SU-DHL-6 (cell line): ENCODE measurements around the gene PTDSS2.

Source experiments
- H2AFZ ChIP-seq: fragments of 200-600 bp; sonication (generic); 2 replicates; pipeline ENCODE4 v1.6.1; 2014; ENCODE audit warnings: low read depth, mild to moderate bottlenecking, moderate library complexity, mixed read lengths, antibody characterized with exemption, low read length; ENCODE audit not compliant: severe bottlenecking
- H3F3A ChIP-seq: fragments of 200-600 bp; shearing (Covaris generic); 2 replicates; pipeline ENCODE4 v1.6.0; 2016; ENCODE audit warnings: antibody characterized with exemption, mild to moderate bottlenecking; ENCODE audit not compliant: insufficient read depth
- H3K27ac ChIP-seq: fragments of 200-600 bp; sonication (generic); 2 replicates; pipeline ENCODE4 v1.5.1; 2016; ENCODE audit warnings: low read depth, mild to moderate bottlenecking, low read length, moderate library complexity, mixed read lengths
- H3K27me3 ChIP-seq: fragments of 200-600 bp; sonication (generic), shearing (Covaris generic); 2 replicates; pipeline ENCODE4 v1.6.0; 2014; ENCODE audit warnings: mild to moderate bottlenecking, low read length
- H3K36me3 ChIP-seq: fragments of 200-600 bp; sonication (generic); 2 replicates; pipeline ENCODE4 v1.6.1; 2014; ENCODE audit warnings: mild to moderate bottlenecking, low read length, mixed read lengths
- H3K4me2 ChIP-seq: fragments of 300-600, 200-600 bp; shearing (Covaris generic), sonication (generic); 2 replicates; pipeline ENCODE4 v1.6.0; 2014; ENCODE audit warnings: low read length, low read depth, mild to moderate bottlenecking; ENCODE audit not compliant: poor library complexity, severe bottlenecking
- H3K4me3 ChIP-seq: fragments of 200-600 bp; sonication (generic); 2 replicates; pipeline ENCODE4 v1.5.1; 2014; ENCODE audit warnings: antibody characterized with exemption, low read length, mild to moderate bottlenecking, mixed read lengths; ENCODE audit not compliant: insufficient read depth, poor library complexity, severe bottlenecking
- H3K79me2 ChIP-seq: fragments of 200-600 bp; sonication (generic); 2 replicates; pipeline ENCODE4 v1.6.1; 2014; ENCODE audit warnings: mild to moderate bottlenecking, low read length, moderate library complexity; ENCODE audit not compliant: insufficient read depth
- H3K9ac ChIP-seq: fragments of 200-600 bp; sonication (generic); 2 replicates; pipeline ENCODE4 v1.7.0; 2014; ENCODE audit warnings: mild to moderate bottlenecking, low read length
- H3K9me2 ChIP-seq: fragments of 200-600 bp; sonication (generic); replicated peaks from 2 replicates; pipeline ENCODE4 v1.6.1; 2014; ENCODE audit warnings: low read length; ENCODE audit not compliant: insufficient read depth
- H3K9me3 ChIP-seq: fragments of 200-600 bp; sonication (generic); 2 replicates; pipeline ENCODE4 v1.6.1; 2014; ENCODE audit warnings: low read length, mixed read lengths; ENCODE audit not compliant: insufficient read depth
- H4K20me1 ChIP-seq: fragments of 200-600 bp; sonication (generic); 2 replicates; pipeline ENCODE4 v1.6.1; 2014; ENCODE audit warnings: low read depth, mild to moderate bottlenecking, antibody characterized with exemption, low read length, moderate library complexity, mixed read lengths
- EZH2phosphoT487 ChIP-seq: fragments of 200-600 bp; sonication (generic), shearing (Covaris generic); conservative IDR thresholded peaks from 2 replicates; pipeline ENCODE4 v1.6.1; 2018; ENCODE audit warnings: mild to moderate bottlenecking, antibody characterized with exemption, low read length, moderate library complexity, mixed read lengths
- TF ChIP-seq, protein P1 (sequence below): fragments of 200-600 bp; sonication (generic); IDR thresholded peaks from one replicate; pipeline ENCODE4 v1.5.1; 2017; ENCODE audit warnings: antibody characterized with exemption, mild to moderate bottlenecking, low read length, moderate library complexity; ENCODE audit not compliant: insufficient read depth, poor library complexity, severe bottlenecking

Gene PTDSS2

GRCh38 chr11:537622-538430 lies 87.7 kb downstream of the PTDSS2 start:
- Histone ChIP-seq H3K36me3 (no peaks in the 10 kb centered on the region), H3K27me3 (no peaks in the 10 kb centered on the region), H3K4me3 (peak overlapping the region; percentile 29), H3K9me3 (no peaks in the 10 kb centered on the region), H3K9ac (peak overlapping the region; percentile 62), H4K20me1 (no peaks in the 10 kb centered on the region), H3F3A (peaks cover 11% of the 10 kb centered on the region), H3K4me2 (peak overlapping the region; percentile 73), H3K9me2 (no peaks in the 10 kb centered on the region), H3K79me2 (peaks cover 12% of the 10 kb centered on the region), H2AFZ (peak overlapping the region; percentile 15), H3K27ac (no peak overlapping the region)
- TF ChIP-seq, protein P1, sequence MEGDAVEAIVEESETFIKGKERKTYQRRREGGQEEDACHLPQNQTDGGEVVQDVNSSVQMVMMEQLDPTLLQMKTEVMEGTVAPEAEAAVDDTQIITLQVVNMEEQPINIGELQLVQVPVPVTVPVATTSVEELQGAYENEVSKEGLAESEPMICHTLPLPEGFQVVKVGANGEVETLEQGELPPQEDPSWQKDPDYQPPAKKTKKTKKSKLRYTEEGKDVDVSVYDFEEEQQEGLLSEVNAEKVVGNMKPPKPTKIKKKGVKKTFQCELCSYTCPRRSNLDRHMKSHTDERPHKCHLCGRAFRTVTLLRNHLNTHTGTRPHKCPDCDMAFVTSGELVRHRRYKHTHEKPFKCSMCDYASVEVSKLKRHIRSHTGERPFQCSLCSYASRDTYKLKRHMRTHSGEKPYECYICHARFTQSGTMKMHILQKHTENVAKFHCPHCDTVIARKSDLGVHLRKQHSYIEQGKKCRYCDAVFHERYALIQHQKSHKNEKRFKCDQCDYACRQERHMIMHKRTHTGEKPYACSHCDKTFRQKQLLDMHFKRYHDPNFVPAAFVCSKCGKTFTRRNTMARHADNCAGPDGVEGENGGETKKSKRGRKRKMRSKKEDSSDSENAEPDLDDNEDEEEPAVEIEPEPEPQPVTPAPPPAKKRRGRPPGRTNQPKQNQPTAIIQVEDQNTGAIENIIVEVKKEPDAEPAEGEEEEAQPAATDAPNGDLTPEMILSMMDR = no peak
- no peak for TF ChIP-seq EZH2phosphoT487

DNA sequence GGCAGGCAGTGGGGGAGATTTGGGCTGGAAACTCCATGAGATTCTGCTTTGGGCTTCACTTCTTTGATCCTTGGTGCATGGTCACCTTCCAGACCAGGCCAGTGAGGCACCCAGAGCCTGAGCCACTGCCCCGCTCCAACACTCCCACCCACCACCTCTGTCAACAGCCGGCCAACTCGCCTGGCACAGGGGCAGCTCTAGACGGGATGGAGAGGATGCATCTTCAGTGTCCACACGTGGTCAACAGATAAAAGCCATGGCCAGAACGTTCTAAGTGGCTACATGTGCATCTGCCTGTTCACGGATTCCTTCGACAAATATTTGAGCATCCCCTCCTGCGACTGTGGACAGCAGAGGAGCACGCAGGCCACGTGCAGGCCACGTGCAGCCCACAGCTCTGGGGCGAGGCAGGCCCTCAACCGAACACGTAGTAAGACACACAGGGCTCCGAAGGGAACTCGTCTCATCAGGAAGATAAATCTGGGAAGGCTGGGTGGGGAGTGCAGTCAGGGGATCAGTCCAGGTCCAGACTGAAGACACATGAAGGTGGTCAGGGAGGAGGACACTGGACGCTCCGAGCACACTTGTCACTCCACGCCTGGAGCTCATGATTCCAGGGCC lies 88.5 kb downstream of the PTDSS2 start:
- Histone ChIP-seq H2AFZ (no peak overlapping the region), H3K36me3 (no peaks in the 10 kb centered on the region), H3K9ac (no peak overlapping the region), H3K4me3 (no peak overlapping the region), H3K27me3 (no peaks in the 10 kb centered on the region), H3K9me2 (no peaks in the 10 kb centered on the region), H3K4me2 (no peak overlapping the region), H3K79me2 (peaks cover 12% of the 10 kb centered on the region), H3K27ac (no peak overlapping the region), H3F3A (peaks cover 11% of the 10 kb centered on the region), H3K9me3 (no peaks in the 10 kb centered on the region), H4K20me1 (no peaks in the 10 kb centered on the region)
- TF ChIP-seq, protein P1 = no peak
- no peak for TF ChIP-seq EZH2phosphoT487

DNA sequence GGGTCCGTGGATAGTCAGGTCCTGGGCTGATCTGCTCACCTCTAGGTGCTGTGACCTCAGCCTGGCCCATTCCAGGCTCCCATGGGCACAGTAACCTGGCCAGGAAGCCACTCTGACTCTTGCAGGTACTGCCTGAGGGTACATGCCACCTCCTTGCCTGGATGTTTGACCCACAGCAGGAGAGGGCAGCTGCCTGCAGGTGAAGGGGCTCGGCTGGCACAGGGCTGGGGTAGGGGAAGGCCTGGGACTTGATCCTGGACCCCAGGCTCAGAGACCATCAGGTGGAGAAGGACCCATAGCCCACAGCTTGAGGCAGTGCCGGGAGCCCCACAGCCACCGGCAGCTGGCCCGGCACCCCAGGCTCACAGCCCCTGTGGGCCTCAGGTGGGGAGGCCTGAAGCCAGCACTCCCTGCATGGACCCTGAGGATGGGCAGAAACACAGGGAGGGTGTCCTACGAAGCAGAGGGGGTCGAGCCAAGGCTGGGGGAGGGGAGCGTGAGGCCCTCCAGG lies 89.9 kb downstream of the PTDSS2 start:
- Histone ChIP-seq H3K4me2 (no peak overlapping the region), H3K4me3 (no peak overlapping the region), H3F3A (peaks cover 11% of the 10 kb centered on the region), H4K20me1 (no peaks in the 10 kb centered on the region), H3K9ac (no peak overlapping the region), H3K9me3 (no peaks in the 10 kb centered on the region), H3K27me3 (no peaks in the 10 kb centered on the region), H3K27ac (no peak overlapping the region), H3K36me3 (no peaks in the 10 kb centered on the region), H2AFZ (no peak overlapping the region), H3K79me2 (no peaks in the 10 kb centered on the region), H3K9me2 (no peaks in the 10 kb centered on the region)
- TF ChIP-seq EZH2phosphoT487 = no peak
